Testis (tissue), 2 donors: ENCODE measurements around the gene VAV2.

Experiments used
- CTCF ChIP-seq, 3 experiments: fragments of 450-650 bp in 2 of 3; fragments of 200-600 bp in 1 of 3; sonication (generic) in 1 of 3; IDR thresholded peaks; one replicate each; pipeline ENCODE4 v1.5.1; 2016 to 2019; ENCODE audit warnings: antibody characterized with exemption in 3 of 3, mild to moderate bottlenecking in 2 of 3, moderate library complexity in 1 of 3
- POLR2A ChIP-seq: fragments of 450-650 bp; IDR thresholded peaks from one replicate; pipeline ENCODE4 v1.6.1; 2017; ENCODE audit warnings: antibody characterized with exemption, mild to moderate bottlenecking, moderate library complexity

- TF ChIP-seq POLR2A (no peak), CTCF (IDR thresholded peaks at IDR 0.05) (no peak)
Observed at GRCh38 chr9:133850937-133851336, 141.2 kb downstream of the VAV2 start.
